IPS-20b (cell line): ENCODE measurements around the gene DLEC1.
"Not testable (repeated sequence)": the region's sequence is repeated elsewhere in the genome, so short reads cannot be mapped to it uniquely, and the experiment has no call there.

Experiments
- H3K27ac ChIP-seq: one replicate; pipeline ENCODE4 v1.5.1; 2013; ENCODE audit warnings: low read length
- H3K27me3 ChIP-seq: 2 replicates; pipeline ENCODE4 v1.6.1; 2013; ENCODE audit warnings: mild to moderate bottlenecking, low read length, inconsistent platforms; ENCODE audit not compliant: insufficient read depth
- H3K36me3 ChIP-seq: 2 replicates; pipeline ENCODE4 v1.6.1; 2013; ENCODE audit warnings: low read depth, mild to moderate bottlenecking, inconsistent platforms, low read length, moderate library complexity; ENCODE audit not compliant: insufficient read depth
- H3K4me1 ChIP-seq: 2 replicates; pipeline ENCODE4 v1.6.1; 2013; ENCODE audit warnings: mild to moderate bottlenecking, control low read depth, inconsistent platforms, low read length, moderate library complexity; ENCODE audit not compliant: insufficient read depth
- H3K4me3 ChIP-seq: 2 replicates; pipeline ENCODE4 v1.5.1; 2013; ENCODE audit warnings: mild to moderate bottlenecking, low read length, inconsistent platforms
- H3K9ac ChIP-seq: 2 replicates; pipeline ENCODE4 v1.6.1; 2013; ENCODE audit warnings: low read depth, mild to moderate bottlenecking, inconsistent platforms, low read length, moderate library complexity
- H3K9me3 ChIP-seq: 2 replicates; pipeline ENCODE4 v1.6.1; 2013; ENCODE audit warnings: mild to moderate bottlenecking, low read depth, low read length, inconsistent platforms; ENCODE audit not compliant: insufficient read depth

DLEC1 gene

DNA sequence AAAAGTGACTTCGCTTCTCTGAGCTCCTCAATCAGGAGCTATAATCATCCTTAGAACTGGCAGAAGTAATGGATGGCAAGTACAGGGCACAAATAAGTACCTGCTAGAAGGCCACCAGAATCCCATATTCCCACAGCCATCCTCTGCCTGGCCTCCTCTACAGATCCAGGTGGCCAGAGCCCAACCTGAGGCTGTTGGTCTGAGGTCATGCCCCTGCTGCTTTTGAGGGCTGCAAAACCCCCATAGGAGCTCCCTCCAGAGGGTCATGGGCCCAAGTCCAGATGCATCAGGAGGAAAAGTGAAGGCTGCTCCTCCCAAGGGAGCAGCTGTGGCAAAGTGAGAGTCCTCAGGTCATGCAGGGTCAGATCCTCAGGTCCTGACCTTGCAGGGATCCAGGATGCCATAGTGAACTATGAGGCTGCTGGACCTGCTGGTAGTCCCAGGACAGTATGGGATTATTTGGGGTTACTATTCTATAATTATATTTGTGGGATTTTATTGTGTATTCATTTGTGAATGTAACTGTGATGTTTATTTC is 6.6 kb upstream of the DLEC1 start:
- no peak overlapping the region for H3K9ac ChIP-seq
- H3K9me3 ChIP-seq: no peaks in the 10 kb centered on the region
- H3K27ac ChIP-seq: no peak overlapping the region
- H3K36me3 ChIP-seq: no peaks in the 10 kb centered on the region
- H3K4me1 ChIP-seq: no peaks in the 10 kb centered on the region
- peaks cover 53% of the 10 kb centered on the region for H3K27me3 ChIP-seq
- no peak overlapping the region for H3K4me3 ChIP-seq

DNA sequence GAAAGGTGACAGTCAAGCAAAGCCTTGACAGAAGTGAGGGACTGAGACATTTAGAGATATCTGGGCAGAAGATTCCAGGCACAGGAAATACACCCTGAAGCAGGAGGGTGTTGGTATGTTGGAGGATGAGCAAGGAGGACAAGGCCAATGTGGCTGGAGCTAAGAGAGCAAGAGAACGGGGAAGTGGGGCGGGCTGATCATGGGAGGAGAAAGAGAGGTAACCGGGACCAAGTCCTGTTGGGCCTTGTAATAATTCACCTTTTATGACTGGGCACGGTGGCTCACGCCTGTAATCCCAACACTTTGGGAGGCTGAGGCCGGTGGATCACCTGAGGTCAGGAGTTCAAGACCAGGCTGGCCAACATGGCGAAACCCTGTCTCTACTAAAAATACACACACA is 5.4 kb upstream of the DLEC1 start:
- not testable (repeated sequence) for H3K36me3 ChIP-seq, H3K4me1 ChIP-seq, H3K27ac ChIP-seq, H3K9ac ChIP-seq, H3K9me3 ChIP-seq, H3K4me3 ChIP-seq
- H3K27me3 ChIP-seq: peaks cover 42% of the 10 kb centered on the region

GRCh38 chr3:38034335-38034734 is 4.7 kb upstream of the DLEC1 start:
- H3K9ac ChIP-seq, H3K4me3 ChIP-seq, H3K9me3 ChIP-seq, H3K27ac ChIP-seq, H3K36me3 ChIP-seq, H3K4me1 ChIP-seq: not testable (repeated sequence)
- H3K27me3 ChIP-seq: peaks cover 42% of the 10 kb centered on the region

DNA sequence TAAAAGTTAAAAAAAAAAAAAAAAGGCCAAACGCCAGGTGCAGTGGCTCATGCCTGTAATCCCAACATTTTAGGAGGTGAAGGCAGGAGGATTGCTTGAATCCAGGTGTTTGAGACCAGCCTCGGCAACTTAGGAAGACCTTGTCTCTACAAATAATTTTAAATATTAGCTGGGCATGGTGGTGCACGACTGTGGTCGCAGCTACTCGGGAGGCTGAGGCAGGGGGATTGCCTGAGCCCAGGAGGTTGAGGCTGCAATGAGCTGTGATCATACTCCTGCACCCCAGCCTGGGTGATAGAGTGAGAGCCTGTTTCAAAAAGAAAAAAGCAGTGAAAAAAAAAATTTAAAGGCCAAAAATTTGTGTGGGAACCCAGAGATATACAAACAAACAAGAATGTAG is 2.7 kb upstream of the DLEC1 start:
- Histone ChIP-seq H3K27me3 (peaks cover 39% of the 10 kb centered on the region), H3K4me1 (peaks cover 6% of the 10 kb centered on the region; the same call in 1 of the 2 replicates), H3K9ac (no peak overlapping the region), H3K4me3 (no peak overlapping the region), H3K36me3 (no peaks in the 10 kb centered on the region), H3K9me3 (no peaks in the 10 kb centered on the region), H3K27ac (no peak overlapping the region)

- Histone ChIP-seq H3K36me3 (no peaks in the 10 kb centered on the region), H3K27ac (no peak overlapping the region), H3K9me3 (no peaks in the 10 kb centered on the region), H3K4me3 (no peak overlapping the region), H3K9ac (no peak overlapping the region), H3K4me1 (peaks cover 6% of the 10 kb centered on the region; the same call in 1 of the 2 replicates), H3K27me3 (peaks cover 33% of the 10 kb centered on the region)
These were observed 2.1 kb upstream of the DLEC1 start for GRCh38 chr3:38036906-38037305.

DNA sequence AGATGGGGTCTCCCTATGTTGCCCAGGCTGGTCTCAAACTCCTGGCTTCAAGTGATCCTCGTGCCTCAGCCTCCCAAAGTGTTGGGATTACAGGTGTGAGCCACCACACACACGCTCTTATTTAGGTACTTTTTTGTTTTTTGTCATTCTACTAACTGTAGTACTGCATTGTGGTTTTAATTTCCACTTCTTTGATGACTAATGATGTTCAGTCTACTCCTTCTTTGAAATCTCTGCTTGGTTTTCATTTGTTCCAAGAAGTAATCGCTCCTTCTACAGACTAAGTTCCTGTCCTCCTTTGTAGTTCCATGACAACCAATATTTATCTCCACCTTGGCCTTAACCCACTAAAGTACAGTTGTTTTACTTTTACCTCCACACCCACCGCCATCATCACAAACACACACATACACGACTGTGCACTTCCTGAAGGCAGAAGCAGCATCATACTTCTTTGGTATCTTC is 529 bp upstream of the DLEC1 start:
- H3K36me3 ChIP-seq: no peaks in the 10 kb centered on the region
- H3K27ac ChIP-seq: no peak overlapping the region
- H3K4me1 ChIP-seq: peaks cover 6% of the 10 kb centered on the region; the same call in 1 of the 2 replicates
- peak overlapping the region; percentile 39; the same call in 1 of the 2 replicates for H3K9ac ChIP-seq
- peak overlapping the region; percentile 74 for H3K4me3 ChIP-seq
- peaks cover 23% of the 10 kb centered on the region for H3K27me3 ChIP-seq
- H3K9me3 ChIP-seq: no peaks in the 10 kb centered on the region

DNA sequence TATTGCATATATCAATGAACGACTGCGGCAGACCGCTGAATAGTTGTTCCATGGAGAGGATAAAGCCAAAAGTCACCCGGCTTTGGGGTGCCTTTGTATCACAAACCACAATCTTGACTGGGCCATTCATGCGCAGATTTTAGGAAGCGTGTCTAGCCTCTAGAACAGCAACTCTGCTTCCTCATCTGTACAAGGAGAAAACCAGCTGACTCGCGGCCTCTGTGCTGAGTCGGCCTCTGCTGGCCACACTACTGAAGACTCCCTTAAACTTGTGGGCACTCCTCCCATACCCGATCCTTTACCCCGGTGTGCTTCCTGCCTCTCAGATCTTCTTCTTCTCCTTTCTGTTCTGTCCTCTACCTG is 872 bp downstream of the DLEC1 start:
- Histone ChIP-seq H3K4me3 (peak overlapping the region; percentile 74), H3K9ac (no peak overlapping the region)

DNA sequence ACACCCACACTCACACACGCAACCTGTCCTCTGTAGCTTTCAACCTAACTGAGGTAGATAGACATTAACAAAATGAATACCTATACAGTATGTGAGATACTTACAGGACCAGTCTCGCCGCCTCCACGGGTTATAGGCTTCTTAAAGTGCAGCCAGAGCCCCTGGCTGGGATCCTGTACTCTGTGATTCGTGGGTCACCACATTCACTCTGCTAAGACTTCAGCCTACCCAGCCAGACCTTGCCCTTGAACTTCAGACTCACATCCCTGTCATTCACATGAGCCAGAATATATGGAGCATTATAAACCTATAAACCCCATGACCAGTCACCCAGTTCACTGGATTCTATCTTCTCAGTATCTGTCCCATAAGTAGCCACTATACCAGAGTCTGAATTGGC is 1.4 kb downstream of the DLEC1 start:
- Histone ChIP-seq H3K9me3 (no peaks in the 10 kb centered on the region), H3K27me3 (peaks cover 23% of the 10 kb centered on the region), H3K4me1 (peaks cover 6% of the 10 kb centered on the region; the same call in 1 of the 2 replicates)

More for the DNA sequence above, 872 bp downstream of the DLEC1 start:
- Histone ChIP-seq H3K27me3 (peaks cover 23% of the 10 kb centered on the region), H3K27ac (no peak overlapping the region), H3K36me3 (no peaks in the 10 kb centered on the region), H3K9me3 (no peaks in the 10 kb centered on the region), H3K4me1 (peaks cover 6% of the 10 kb centered on the region; the same call in 1 of the 2 replicates)

GRCh38 chr3:38043486-38043885 is 4.5 kb downstream of the DLEC1 start:
- no peaks in the 10 kb centered on the region for H3K9me3 ChIP-seq
- peaks cover 6% of the 10 kb centered on the region; the same call in 1 of the 2 replicates for H3K4me1 ChIP-seq
- no peak overlapping the region for H3K4me3 ChIP-seq
- no peaks in the 10 kb centered on the region for H3K36me3 ChIP-seq
- H3K27ac ChIP-seq: no peak overlapping the region
- H3K9ac ChIP-seq: no peak overlapping the region
- H3K27me3 ChIP-seq: peaks cover 23% of the 10 kb centered on the region

More for the DNA sequence above, 1.4 kb downstream of the DLEC1 start:
- no peaks in the 10 kb centered on the region for H3K36me3 ChIP-seq
- no peak overlapping the region for H3K9ac ChIP-seq
- no peak overlapping the region for H3K4me3 ChIP-seq
- no peak overlapping the region for H3K27ac ChIP-seq

- H3K27ac ChIP-seq: no peak overlapping the region
- no peaks in the 10 kb centered on the region for H3K9me3 ChIP-seq
- no peaks in the 10 kb centered on the region for H3K36me3 ChIP-seq
- H3K9ac ChIP-seq: no peak overlapping the region
- no peaks in the 10 kb centered on the region for H3K27me3 ChIP-seq
- H3K4me3 ChIP-seq: no peak overlapping the region
- H3K4me1 ChIP-seq: no peaks in the 10 kb centered on the region
These were observed 7.0 kb downstream of the DLEC1 start for GRCh38 chr3:38046027-38046426.

DNA sequence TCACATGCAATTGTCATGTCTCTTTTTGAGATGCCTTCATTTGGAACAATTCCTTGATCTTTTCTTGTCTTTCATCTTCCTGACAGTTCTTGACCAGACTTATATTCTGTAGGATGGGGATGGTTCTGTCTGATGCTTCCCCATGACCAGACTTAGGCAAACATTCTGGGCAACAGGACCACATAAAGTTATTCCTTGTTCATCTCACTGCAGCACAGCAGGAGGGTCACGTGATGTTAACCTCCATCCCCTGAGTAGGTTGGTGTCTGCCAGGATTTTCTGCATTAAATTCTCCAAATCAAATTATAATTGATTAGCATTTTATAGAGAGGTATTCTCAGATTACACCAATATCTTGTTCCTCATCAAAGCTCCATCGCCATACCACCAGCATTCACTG is 7.8 kb downstream of the DLEC1 start:
- no peak overlapping the region for H3K27ac ChIP-seq
- H3K9me3 ChIP-seq: peaks cover under 1% of the 10 kb centered on the region; the same call in 1 of the 2 replicates
- H3K27me3 ChIP-seq: no peaks in the 10 kb centered on the region
- H3K4me1 ChIP-seq: no peaks in the 10 kb centered on the region
- no peak overlapping the region for H3K9ac ChIP-seq
- no peaks in the 10 kb centered on the region for H3K36me3 ChIP-seq
- no peak overlapping the region for H3K4me3 ChIP-seq

GRCh38 chr3:38047896-38048295 is 8.9 kb downstream of the DLEC1 start:
- Histone ChIP-seq H3K27me3 (no peaks in the 10 kb centered on the region), H3K27ac (no peak overlapping the region), H3K4me3 (no peak overlapping the region), H3K4me1 (no peaks in the 10 kb centered on the region), H3K36me3 (no peaks in the 10 kb centered on the region), H3K9ac (no peak overlapping the region), H3K9me3 (peaks cover 9% of the 10 kb centered on the region; the same call in 1 of the 2 replicates)
